Measurements from ENCODE around the gene CXCR5.
A peak's percentile ranks its signal among the peaks of the same experiment; 100 is the strongest.

CXCR5 gene

GRCh38 chr11:118912742-118913410 lies 29.2 kb downstream of the CXCR5 start:
- no peak for DNase-seq (ENCODE audit: low spot score)

DNA sequence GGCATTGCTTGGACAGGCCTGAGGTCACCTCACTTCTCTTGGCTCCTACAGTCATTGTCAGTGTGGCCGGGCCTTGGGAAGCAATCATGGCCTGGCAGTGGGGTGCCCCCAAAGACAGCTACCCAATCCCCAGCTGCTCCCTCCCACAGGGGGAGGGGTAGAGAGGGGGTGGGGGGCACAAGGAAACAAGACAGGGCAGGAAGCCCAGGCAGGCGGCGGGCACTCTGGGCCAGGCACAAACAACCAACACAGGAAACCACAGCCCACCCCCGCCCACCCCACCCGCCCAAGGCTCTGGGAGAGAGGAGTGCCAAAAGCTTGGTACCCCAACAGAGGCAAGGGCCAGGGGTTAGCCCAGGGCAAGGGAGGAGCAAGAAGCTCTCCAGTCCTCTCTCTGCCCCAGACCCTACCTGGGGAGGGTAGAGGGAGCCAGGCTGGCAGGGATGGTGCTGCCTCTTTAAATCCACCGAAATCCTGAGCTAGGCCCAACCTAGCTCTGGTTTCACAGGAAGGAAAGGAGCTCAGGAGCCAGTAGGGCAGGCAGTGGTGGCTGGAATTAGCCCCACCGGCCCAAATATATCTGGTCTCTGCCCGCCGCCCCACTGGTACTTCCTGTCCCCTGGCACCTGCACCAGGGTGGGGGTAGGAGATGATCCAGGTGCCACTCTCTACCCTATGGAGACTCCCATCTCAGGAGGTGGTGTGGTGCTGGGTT lies 29.9 kb downstream of the CXCR5 start:
- DNase-seq (ENCODE audit: low spot score) = no peak

DNA sequence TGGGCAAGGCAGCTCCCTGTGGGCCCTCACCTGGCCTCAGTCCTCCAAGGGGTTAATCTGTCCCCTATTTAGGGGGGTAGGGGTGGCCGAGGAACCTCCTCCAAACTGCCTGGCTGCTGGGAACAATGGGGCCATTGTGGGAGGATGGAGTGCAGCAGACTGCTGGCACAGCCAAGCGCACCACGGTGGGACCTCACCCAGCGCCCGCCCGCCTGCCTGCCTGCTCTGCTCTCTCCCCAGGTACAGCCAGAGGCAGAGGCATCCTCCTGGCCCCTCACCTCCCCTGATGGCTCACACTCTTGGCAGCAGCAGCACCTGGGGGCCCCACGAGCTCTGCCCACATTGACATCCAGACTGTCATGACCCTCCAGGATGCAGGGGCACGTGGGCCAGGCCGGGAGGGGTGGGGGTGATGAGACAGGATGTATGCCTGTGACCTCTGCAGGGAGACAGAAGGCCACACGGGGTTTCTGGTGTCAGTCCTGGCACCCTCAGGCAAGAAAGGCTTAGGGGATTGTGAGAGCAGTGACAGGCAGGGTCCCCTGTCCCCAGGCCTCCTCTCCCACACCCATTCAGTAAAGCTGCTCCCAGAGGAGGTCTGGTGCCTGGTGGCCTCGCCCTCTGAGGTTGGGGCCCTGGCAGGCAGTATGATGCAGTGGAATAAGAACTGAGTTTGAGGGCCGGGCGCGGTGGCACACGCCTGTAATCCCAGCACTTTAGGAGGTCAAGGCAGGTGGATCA lies 30.7 kb downstream of the CXCR5 start:
- DNase-seq (ENCODE audit: low spot score) = no peak

DNA sequence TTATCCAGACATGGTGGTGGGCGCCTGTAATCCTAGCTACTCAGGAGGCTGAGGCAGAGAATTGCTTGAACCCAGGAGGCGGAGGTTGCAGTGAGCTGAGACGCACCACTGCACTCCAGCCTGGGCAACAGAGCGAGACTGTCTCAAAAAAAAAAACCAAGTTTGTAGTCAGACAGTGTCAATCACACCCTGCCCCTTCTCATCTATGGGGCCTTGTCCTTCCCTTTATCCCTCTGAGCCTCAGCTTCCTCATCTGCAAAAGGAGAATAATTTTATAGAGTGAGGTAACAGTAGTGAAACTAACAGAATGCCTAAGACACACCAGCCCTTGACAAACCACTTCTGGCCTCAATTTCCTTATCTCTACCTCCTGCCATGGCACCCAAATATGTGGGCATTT lies 31.3 kb downstream of the CXCR5 start:
- no peak for DNase-seq (ENCODE audit: low spot score)

DNA sequence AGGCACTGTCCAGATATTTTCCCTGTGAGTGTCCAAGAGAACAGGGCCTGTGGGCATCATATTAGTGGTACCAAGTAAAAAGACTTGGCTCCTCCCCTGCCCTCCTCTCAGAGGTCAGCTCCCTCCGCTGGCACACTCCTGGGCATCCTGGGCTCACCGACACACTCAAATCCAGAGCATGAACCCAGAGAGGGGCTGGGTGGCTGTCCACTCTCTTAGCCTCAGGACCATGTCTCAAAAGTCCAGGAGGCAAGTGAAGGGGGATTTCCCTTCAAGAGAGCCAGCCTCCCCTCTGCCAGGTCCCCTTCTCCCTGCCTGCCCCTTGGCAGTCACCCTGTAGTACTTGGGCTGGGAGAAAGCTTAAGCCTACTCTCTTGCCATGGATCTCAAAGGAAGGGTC lies 31.7 kb downstream of the CXCR5 start:
- DNase-seq (ENCODE audit: low spot score) = no peak

DNA sequence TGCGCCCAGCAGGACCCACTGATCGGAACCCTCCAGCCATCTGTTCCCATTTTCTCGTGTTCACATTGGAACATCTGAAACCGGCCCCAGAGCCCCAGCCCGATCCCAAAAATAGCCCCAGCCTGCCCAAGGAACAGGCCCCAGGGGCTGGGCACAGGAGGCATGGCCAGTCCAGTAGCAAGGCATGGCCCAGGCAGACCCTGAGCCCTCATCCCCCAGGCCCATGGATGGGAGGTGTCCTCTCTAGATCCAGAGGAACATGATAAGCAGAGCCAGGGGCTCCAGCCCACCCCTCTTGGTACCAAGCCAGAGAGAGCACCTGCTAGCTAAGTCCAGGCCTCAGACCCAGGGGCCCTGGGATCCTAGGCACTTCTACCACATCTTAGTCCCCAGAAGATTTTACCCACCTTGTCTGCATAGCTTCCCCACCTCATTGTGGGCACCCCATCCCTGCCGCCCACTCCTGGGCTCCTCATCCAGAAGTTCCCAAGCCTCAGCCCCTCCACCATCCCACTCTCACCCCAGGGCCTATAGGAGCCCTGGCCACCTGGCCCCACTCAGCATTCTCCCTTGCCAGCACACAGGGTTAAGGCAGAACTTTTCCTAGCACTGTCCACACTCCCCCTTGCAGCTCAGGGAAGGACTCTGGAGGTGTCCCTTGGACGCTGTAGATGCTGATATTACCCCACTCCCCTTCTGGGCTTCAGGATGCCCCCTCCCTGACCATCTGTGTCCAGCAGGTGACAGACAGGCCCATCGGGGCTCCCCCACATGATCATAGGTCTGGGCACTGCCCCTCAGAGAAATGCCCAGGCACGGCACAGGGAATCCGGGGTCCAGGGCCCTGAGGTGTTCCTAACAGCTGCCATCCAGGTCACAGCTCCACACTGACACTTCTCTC lies 32.5 kb downstream of the CXCR5 start:
- DNase-seq (ENCODE audit: low spot score) = no peak

- DNase-seq (ENCODE audit: low spot score) = no peak
These were observed 33.2 kb downstream of the CXCR5 start for GRCh38 chr11:118916842-118917388.

DNA sequence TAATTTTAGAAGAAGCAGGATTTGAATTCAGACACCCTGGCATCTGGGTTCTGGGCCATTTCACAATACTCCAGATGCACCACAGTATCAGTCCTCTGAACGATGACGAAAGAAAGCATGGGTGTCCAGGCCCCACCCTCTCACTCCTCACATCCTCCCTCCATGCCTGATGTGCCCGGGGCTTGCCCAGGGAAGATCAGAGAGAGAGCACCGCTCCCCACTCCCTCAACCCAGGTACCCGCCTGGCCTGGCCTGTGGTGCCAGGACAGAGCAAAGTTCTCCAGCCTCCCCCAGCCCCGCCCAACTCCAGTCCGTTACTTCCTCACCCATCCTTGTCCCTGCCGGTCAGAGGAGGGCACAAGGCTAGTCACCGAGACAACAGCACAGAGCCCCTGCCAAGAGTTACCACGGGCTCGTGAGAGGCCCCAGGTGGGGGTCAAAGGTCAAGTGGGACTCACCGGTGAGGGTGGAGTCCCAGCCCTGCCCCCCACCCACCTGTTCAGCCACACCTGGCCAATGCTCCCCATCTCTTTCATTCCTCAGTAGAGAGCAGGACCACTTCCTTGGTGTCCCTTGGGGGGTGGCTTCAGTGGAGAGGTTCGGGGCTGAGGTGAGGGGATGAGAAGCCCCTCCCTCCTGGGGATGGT lies 33.9 kb downstream of the CXCR5 start:
- no peak for DNase-seq (ENCODE audit: low spot score)

DNA sequence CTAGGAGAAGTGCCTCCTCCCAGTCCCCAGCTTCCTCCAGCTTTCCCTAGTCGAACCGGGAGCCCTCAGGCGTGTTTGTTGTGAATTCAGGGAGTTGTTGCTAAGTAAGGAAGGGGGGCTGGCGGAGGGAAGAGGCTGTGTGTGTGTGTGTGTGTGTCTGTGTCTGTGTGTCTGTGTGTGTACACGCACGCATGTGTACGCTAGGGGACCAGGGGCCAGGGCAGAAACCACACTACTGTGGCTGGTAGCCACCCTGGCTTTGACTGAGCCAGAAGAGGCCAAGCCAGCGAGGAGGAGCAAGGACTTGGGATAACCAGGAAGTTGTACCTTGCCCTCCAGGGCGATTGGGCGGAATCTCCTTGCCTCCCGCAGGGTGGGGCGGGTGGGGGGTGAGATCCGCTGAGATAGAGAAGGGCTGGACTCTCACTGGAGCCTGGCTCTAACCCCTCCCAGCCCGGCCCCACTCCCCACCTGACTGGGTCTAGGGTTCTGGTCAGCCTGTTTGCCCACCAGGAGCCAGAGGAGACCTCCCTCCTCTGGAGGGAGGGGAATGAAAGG lies 34.5 kb downstream of the CXCR5 start:
- no peak for DNase-seq (ENCODE audit: low spot score)

GRCh38 chr11:118918686-118919280 lies 35.1 kb downstream of the CXCR5 start:
- DNase-seq (ENCODE audit: low spot score) = no peak

GRCh38 chr11:118921121-118921928 lies 37.6 kb downstream of the CXCR5 start:
- peak; percentile 88 for DNase-seq (ENCODE audit: low spot score)

DNA sequence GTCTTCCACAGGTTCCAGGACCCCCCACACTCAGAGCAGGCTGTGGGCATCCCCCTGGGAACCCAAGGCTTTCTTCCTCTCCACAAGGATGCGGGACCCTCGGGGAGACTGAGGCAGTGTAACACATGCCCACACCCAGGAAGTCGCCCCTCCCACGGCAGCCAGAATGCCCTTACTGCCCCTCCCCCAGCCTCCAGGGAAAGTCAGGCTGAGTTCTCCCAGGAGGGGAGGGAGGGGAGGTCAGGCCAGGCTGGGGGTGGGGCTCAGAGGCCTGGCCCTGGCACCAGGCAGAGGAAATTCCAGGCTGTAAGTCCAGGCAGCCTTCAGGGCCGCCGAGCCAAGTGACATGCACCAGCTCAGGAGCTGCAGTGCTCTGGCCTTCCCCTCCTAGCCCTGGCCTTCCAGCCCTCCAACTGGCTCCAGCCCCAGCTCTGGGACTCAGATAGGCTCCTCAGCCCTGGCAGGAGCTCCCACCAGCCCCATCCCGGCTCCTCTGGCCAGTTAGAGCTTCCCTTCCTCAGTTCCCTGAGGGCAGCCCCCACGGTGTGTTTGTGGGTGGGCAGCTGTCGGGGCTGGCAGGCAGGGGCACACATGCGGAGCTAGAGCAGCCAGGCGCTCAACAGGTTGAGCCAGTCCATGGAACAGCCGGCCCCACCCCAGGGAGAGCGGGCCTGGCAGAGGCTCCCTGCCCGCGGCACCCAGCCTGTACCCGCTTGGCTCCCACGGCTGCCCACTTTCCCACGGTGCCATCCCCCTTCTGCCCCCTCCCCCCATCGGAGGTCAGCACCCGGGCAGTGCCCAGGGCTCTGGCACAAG lies 38.4 kb downstream of the CXCR5 start:
- DNase-seq (ENCODE audit: low spot score) = no peak

DNA sequence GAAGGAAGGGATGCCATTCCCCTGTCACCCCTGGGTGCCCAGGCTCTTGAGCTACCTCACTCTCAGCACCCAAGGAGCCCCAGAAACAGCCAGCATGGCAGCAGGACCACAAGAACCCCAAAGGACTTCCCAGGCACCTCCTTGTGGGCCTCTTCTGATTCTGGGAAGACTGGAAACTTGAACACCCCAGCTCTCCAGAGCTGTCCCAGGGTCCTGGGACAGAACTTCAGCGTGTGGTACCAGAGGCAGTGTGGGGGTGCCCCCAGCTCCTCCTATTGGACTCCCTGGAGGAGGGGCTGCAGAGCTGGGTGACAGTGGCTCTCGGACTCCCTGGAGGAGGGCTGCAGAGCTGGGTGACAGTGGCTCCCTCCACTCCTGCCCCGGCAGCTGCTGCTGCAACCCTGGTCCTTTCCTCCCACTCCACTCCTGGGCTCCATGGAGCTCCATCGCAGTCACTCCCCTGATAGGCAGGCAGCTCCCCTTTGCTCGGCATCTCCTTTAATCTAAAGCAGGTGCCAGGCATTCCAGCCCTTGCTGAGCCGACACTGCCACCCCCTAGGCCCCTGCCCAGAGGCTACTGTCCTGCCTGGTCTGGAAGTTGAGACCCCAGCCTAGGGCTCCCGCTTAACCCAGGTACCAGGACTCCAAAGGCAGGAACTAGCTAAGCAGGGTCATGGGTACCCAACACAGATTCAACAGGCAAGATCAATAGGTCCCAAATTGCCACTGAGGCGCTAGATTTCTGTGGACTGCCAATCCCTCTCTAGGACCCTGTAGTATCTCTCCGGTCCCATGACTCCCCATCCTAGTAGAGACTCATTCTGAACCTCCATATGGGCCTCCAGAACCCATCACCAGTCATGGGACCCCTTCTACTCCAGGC lies 39.3 kb downstream of the CXCR5 start:
- DNase-seq (ENCODE audit: low spot score) = no peak

DNA sequence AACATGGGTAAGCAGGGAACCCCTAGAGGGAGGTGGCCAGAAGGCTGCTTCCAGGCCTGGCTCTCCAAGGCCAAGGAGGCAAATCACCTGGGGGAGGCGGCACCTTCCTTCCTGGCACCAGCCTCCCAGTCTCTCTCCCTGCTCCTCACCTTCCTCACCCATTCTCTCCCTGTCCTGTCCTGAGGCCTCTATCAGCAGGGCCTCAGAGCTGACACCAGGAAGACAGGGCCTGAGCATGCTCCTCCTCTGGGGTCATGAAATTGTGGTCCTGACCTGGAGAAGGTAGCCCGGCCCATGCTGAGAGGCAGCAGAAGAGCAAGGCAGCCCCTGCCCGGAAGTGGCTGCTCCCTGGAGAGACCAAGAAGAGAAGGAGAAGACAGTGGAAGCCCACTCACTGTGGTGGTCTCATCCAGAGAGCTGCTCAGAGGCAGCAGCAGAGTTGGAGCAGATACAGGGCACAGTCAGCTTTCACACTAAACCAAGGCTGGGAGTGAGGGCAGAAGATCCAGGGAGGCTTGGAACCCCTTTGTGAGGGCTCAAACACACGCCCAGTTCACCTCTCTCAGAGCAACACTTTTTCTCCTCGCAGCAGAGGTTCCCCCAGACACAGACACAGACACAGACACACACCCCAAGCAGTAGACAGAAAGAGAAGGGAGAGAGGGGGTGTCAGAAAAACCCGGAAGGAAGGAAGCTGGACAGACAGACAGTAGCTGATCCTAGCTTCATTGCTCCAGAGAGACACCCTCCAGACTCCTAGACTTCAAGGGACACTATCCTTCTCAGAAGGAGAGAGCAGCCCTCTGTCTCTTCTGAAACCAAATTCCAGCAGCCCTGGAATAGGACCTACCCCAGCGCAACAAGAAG lies 40.3 kb downstream of the CXCR5 start:
- no peak for DNase-seq (ENCODE audit: low spot score)

GRCh38 chr11:118924591-118925585 lies 41.2 kb downstream of the CXCR5 start:
- DNase-seq (ENCODE audit: low spot score) = no peak

Data from HuH-7 (cell line).